Body of pancreas (tissue), 4 donors: ENCODE data around the gene TMEM131L.

Experiments
- POLR2A ChIP-seq, 3 donors: fragments of 450-650 bp; IDR thresholded peaks; one replicate each; pipeline ENCODE4 v1.6.1; 2016; ENCODE audit warnings: antibody characterized with exemption in 3 of 3, mild to moderate bottlenecking in 2 of 3
- TF ChIP-seq, protein P1 (sequence below), 7 experiments: fragments of 450-650 bp in 4 of 7; fragments of 200-600 bp in 3 of 7; sonication (generic) in 3 of 7; IDR thresholded peaks; one replicate each; pipeline ENCODE4 v1.5.1; 2016 to 2019; ENCODE audit warnings: antibody characterized with exemption in 7 of 7

DNA sequence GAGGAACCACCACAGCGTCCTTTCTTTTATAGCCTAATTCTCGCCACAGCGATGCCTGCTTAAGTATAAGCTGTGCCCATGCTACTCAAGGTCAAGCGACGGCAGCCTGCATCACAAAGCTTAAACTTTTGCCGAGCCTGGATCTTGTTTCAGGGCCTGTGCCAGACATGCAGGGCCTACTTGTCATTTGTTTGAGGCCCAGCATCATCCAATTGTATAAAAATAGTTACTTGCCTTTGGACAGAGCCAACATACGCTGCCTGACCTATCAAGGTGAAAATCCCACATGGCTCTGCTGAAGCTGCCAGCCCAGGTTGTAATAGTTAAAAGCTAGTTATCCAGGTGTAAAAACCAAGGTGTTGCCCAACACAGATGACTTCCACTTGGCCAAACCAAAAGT is 107.1 kb downstream of the TMEM131L start:
- TF ChIP-seq POLR2A (IDR thresholded peaks at IDR 0.05), result no peak
- TF ChIP-seq, protein P1, sequence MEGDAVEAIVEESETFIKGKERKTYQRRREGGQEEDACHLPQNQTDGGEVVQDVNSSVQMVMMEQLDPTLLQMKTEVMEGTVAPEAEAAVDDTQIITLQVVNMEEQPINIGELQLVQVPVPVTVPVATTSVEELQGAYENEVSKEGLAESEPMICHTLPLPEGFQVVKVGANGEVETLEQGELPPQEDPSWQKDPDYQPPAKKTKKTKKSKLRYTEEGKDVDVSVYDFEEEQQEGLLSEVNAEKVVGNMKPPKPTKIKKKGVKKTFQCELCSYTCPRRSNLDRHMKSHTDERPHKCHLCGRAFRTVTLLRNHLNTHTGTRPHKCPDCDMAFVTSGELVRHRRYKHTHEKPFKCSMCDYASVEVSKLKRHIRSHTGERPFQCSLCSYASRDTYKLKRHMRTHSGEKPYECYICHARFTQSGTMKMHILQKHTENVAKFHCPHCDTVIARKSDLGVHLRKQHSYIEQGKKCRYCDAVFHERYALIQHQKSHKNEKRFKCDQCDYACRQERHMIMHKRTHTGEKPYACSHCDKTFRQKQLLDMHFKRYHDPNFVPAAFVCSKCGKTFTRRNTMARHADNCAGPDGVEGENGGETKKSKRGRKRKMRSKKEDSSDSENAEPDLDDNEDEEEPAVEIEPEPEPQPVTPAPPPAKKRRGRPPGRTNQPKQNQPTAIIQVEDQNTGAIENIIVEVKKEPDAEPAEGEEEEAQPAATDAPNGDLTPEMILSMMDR (IDR thresholded peaks at IDR 0.05), result no peak
